ENCODE results near the gene ZNF512.

- TF ChIP-seq CTCF (IDR thresholded peaks at IDR 0.05), result no peak
- no peak for TF ChIP-seq CREB1 (CRISPR knock-in tag; IDR thresholded peaks at IDR 0.05)
- no peak for TF ChIP-seq STAT6 (CRISPR knock-in tag; conservative IDR thresholded peaks at IDR 0.05; ENCODE audit: low read depth)
Observed at GRCh38 chr2:27647737-27648136, 64.9 kb downstream of the ZNF512 start.

Data from WTC11 (cell line).